Parathyroid adenoma (tissue), 2 donors: ENCODE measurements around the gene RRP12.

Experiments
- H2AFZ ChIP-seq: fragments of 300-600 bp; sonication (generic); one replicate; pipeline ENCODE4 v1.7.0; 2017; ENCODE audit warnings: antibody characterized with exemption, mild to moderate bottlenecking
- H3K27ac ChIP-seq: fragments of 300-600 bp; sonication (generic); one replicate; pipeline ENCODE4 v1.7.0; 2017
- H3K27me3 ChIP-seq: fragments of 300-600 bp; sonication (generic); one replicate; pipeline ENCODE4 v1.7.0; 2017; ENCODE audit warnings: low read length; ENCODE audit not compliant: control insufficient read depth, insufficient read depth
- H3K36me3 ChIP-seq: fragments of 300-600 bp; sonication (generic); one replicate; pipeline ENCODE4 v1.7.0; 2017; ENCODE audit warnings: low read length; ENCODE audit not compliant: control insufficient read depth, insufficient read depth
- H3K4me1 ChIP-seq: fragments of 300-600 bp; sonication (generic); one replicate; pipeline ENCODE4 v1.7.0; 2017; ENCODE audit warnings: control low read depth
- H3K4me2 ChIP-seq: fragments of 300-600 bp; sonication (generic); one replicate; pipeline ENCODE4 v1.7.0; 2017; ENCODE audit warnings: low read length
- H3K4me3 ChIP-seq: fragments of 300-600 bp; sonication (generic); one replicate; pipeline ENCODE4 v1.7.0; 2017; ENCODE audit warnings: low read depth, low read length
- H3K79me2 ChIP-seq: fragments of 300-600 bp; sonication (generic); one replicate; pipeline ENCODE4 v1.7.0; 2017; ENCODE audit warnings: control low read depth
- H3K9ac ChIP-seq: fragments of 300-600 bp; sonication (generic); one replicate; pipeline ENCODE4 v1.7.0; 2017; ENCODE audit warnings: mild to moderate bottlenecking
- H3K9me3 ChIP-seq: fragments of 300-600 bp; sonication (generic); one replicate; pipeline ENCODE4 v1.7.0; 2017; ENCODE audit warnings: low read length; ENCODE audit not compliant: control insufficient read depth
- TF ChIP-seq, protein P1 (sequence below): fragments of 300-600 bp; sonication (generic); IDR thresholded peaks from one replicate; pipeline ENCODE4 v1.7.0; 2017; ENCODE audit warnings: antibody characterized with exemption, mild to moderate bottlenecking
- donor health status: primary hyperparathyroidism.

The RRP12 gene

DNA sequence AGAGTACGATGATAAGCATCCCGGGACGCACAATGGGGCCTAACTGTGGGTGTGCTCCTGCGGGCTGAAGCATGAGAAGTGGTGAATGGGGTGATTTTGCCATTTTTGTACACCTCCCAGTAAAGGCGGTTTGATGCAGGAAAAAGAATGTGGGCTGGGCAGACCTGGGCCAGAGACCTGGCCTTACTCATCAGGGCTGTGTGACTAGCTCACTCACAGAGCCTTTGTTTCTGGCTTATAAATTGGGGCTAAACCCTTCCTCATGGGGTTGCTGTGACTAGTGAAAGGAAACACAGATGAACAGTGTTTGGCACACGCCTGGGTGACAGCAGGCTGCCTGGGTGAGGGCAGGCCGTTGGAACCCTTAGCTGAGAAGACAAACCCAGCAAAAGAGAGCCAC is 18.0 kb downstream of the RRP12 start:
- no peaks in the 10 kb centered on the region for H3K36me3 ChIP-seq
- no peak overlapping the region for H2AFZ ChIP-seq
- no peak overlapping the region for H3K9ac ChIP-seq
- no peaks in the 10 kb centered on the region for H3K27me3 ChIP-seq
- no peak overlapping the region for H3K4me3 ChIP-seq
- no peak overlapping the region for H3K4me2 ChIP-seq
- no peak overlapping the region for H3K27ac ChIP-seq
- TF ChIP-seq, protein P1, sequence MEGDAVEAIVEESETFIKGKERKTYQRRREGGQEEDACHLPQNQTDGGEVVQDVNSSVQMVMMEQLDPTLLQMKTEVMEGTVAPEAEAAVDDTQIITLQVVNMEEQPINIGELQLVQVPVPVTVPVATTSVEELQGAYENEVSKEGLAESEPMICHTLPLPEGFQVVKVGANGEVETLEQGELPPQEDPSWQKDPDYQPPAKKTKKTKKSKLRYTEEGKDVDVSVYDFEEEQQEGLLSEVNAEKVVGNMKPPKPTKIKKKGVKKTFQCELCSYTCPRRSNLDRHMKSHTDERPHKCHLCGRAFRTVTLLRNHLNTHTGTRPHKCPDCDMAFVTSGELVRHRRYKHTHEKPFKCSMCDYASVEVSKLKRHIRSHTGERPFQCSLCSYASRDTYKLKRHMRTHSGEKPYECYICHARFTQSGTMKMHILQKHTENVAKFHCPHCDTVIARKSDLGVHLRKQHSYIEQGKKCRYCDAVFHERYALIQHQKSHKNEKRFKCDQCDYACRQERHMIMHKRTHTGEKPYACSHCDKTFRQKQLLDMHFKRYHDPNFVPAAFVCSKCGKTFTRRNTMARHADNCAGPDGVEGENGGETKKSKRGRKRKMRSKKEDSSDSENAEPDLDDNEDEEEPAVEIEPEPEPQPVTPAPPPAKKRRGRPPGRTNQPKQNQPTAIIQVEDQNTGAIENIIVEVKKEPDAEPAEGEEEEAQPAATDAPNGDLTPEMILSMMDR: no peak
- no peaks in the 10 kb centered on the region for H3K4me1 ChIP-seq
- no peaks in the 10 kb centered on the region for H3K9me3 ChIP-seq
- H3K79me2 ChIP-seq: no peaks in the 10 kb centered on the region

DNA sequence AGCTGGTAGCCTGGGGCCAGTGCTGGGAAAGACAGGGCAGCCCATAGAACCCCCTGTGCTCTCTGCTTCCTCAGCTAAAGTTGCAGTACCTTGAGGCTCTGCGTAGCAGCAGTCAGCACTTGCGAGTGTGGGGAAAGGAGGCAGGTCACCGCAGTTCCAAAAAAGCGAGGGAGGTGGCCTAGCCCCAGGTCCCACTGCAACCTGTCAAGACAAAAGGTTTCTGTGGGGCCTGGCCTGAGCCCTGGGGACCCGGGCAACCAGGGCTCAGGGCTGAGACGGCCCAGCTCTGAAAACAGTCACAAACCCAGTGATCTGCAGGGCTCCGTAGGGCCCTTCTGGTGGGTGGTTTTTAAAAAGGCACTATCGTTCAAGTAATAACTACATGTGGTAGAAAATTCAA is 19.5 kb downstream of the RRP12 start:
- H3K36me3 ChIP-seq: no peaks in the 10 kb centered on the region
- no peak overlapping the region for H3K27ac ChIP-seq
- no peaks in the 10 kb centered on the region for H3K79me2 ChIP-seq
- no peak overlapping the region for H3K9ac ChIP-seq
- no peak overlapping the region for H2AFZ ChIP-seq
- TF ChIP-seq, protein P1: no peak
- H3K27me3 ChIP-seq: no peaks in the 10 kb centered on the region
- no peaks in the 10 kb centered on the region for H3K9me3 ChIP-seq
- no peak overlapping the region for H3K4me3 ChIP-seq
- no peak overlapping the region for H3K4me2 ChIP-seq
- H3K4me1 ChIP-seq: no peaks in the 10 kb centered on the region

DNA sequence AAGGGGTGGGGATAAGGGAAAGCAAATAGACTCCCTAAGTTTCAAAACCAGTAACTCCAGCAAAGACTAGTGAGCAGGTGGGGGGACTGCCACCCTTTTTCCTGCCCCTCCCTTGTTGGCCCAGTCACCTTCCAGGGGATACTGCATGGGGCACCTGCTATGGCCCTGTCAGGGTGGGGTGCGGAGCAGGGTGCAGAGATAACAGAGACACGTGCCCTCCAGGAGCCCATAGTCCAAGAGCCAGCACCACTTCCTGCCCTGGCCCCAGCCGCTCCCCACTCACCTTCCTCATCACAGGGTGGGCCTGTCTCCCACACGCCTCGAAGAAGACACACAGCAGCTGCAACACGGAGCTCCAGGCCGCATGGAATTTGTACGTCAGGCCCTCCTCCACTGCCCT is 20.6 kb downstream of the RRP12 start:
- Histone ChIP-seq H3K36me3 (no peaks in the 10 kb centered on the region), H2AFZ (no peak overlapping the region), H3K9me3 (no peaks in the 10 kb centered on the region), H3K27me3 (no peaks in the 10 kb centered on the region), H3K4me3 (no peak overlapping the region), H3K79me2 (no peaks in the 10 kb centered on the region), H3K9ac (no peak overlapping the region), H3K4me1 (no peaks in the 10 kb centered on the region), H3K27ac (no peak overlapping the region), H3K4me2 (no peak overlapping the region)
- TF ChIP-seq, protein P1: no peak

DNA sequence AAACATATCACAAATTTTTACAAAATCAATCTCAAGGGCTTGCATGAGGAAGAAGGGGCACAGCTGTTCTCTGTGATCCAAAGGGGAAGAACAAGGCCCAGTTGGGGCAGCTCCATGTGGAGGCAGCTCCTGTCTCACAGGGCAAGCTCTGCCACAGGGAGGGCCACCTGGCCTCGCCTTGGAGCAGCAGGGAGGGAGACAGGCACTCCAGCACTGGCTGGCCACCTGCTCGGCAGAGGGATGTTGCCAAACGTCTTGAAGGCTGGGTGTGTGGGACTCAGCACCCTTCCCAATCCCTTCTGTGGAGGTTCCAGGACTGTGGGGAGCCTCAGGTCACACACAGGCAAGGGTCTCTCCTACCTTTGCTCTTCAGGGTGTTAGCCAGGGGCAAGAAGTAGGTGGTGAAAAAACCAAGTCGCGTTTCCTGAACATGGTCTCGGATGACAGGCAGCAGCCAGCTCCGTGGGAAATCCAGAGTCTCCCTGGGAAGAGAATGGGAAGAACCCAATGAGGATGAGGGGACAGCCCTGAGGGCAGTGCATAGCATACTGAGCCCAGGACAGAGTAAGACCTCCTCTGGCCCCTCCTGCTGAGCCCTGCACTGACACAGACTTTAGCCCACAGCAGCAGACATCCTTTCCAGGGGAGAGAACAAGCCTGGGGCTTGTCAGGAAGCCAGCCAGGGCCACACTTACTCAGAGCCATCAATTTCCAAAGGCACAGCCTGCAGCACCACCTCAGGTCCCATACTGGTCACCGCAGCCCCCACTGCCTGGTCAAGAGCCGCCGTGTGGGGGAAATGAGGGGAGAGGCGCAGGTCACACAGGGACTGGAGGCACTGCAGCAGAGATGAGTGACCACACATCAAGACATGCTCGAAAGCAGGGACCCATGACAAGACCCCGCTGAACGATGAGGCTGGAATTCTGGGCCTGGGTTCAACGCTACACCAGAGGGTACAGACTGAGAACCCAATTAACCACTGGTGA is 21.9 kb downstream of the RRP12 start:
- Histone ChIP-seq H3K4me1 (no peaks in the 10 kb centered on the region), H3K79me2 (no peaks in the 10 kb centered on the region), H3K4me3 (no peak overlapping the region), H3K36me3 (no peaks in the 10 kb centered on the region), H3K27me3 (no peaks in the 10 kb centered on the region), H3K9me3 (no peaks in the 10 kb centered on the region), H2AFZ (no peak overlapping the region), H3K9ac (no peak overlapping the region), H3K27ac (no peak overlapping the region), H3K4me2 (no peak overlapping the region)
- TF ChIP-seq, protein P1: no peak
